Stimulated activated CD8-positive, alpha-beta memory T cell treated with anti-CD3 and anti-CD28 coated beads, Interleukin-7, amount 100 ng/mL, for 1 hour (primary cell): Measurements from ENCODE around the gene FAM181B.
"Not testable (repeated sequence)": the region's sequence is repeated elsewhere in the genome, so short reads cannot be mapped to it uniquely, and the experiment has no call there.

Source experiments
- DNase-seq, 2 donors: peaks; one replicate each; pipeline ENCODE4 v3.0.0-alpha.2; 2020; ENCODE audit warnings: low read depth in 2 of 2

FAM181B gene

DNA sequence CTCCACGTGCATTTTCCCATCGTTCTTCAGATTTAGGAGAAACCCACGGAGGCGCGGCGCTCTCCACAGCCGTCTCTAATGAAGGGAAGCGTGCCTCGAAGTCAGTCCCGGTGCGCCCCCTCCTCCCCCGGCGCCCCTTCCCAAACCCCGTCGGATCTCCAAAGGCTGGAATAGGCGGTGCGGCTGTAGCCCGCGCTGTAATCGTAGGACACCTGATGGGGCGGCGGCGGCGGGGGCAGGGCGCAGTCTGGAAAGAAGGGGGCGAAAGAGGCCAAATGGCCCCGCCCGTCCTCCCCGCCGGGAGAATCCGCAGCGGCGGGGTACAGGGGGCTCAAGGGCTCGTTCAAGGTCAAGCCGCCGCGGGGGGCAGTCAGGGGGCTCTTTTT, 1.3 kb downstream of the FAM181B start:
- no peak for DNase-seq

DNA sequence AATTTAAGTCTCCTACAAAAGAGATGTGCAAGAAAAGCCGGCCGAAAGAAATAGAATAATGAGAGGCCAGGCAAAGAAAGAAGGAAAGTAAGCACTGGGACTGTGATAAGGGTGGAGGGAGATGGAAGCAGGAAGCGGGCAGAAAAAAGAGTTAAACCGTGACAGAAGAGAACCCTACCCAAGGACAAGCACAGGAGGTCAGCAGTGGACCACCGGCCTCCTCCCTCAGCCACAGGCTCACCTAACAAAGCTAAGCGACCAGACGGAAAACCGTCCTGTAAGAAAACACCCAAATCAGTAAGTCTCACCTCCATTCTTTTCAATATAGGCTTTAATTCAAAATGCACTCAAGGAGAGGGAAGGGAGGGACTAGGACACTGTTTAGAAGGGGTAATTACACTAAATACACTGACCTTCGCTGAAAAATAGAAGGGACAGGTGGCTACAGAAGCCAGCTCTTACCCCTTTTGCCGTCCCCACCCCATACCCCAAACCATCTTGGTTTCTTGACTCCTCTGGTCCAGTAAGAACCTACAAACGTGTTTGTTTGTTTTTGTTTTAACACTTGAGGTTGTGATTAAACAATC, 1.9 kb downstream of the FAM181B start:
- DNase-seq: no peak

DNA sequence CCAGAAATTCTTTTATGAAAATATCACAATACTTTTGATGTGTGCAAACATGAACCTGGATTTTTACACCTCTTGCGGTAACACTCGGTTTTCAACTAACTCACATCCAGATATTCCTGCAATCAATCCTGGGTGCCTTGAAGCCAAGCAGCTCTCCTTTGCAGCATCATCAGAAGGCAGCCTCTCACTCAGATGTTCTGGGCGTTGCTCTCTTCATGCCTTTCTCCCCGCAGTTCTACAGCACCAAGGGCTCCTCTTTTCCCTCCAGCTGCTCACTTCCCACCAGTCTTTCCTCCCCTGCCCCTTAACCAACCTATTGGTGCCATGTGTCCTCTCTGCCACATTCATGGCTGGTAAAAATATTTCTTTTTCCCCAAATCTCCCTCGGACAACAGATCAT, 2.9 kb downstream of the FAM181B start:
- DNase-seq: no peak

DNA sequence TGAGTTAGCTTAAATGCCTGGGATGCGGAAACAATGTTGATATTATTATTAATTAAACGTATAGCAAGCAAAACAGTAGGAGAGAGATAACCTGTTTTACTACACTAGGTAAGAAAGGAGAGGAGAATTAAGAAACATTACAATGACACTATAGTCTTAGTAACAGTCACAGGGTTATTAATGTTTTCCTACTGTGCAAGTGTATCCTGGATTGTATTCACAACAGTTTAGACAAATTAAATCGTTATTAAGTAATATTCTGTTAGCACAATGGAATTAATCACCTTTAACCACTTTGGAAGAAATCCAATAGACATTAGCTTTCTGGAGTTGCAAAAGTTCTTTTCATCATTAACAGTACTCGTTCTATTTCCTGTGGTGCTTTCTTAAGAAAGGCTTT, 3.4 kb downstream of the FAM181B start:
- no peak for DNase-seq

DNA sequence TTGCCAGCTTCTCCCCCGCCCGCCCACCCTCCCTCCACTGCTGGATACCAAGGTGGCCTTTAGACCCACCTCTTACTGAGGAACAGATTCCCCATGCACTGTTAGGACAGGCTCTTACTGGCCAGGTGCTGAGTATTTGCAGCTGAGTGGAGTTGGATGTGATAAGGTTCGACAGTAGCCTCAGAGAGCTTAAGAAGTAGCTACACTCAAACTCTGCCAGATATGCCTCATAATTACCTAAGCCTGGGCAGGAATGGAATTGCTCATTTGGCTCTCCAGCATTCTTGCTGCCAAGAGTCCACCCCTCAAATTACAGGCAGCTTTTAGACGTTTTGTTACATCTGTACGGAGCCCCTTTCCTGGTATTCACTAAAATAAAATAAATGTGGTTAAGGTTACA, 9.6 kb downstream of the FAM181B start:
- no peak for DNase-seq

DNA sequence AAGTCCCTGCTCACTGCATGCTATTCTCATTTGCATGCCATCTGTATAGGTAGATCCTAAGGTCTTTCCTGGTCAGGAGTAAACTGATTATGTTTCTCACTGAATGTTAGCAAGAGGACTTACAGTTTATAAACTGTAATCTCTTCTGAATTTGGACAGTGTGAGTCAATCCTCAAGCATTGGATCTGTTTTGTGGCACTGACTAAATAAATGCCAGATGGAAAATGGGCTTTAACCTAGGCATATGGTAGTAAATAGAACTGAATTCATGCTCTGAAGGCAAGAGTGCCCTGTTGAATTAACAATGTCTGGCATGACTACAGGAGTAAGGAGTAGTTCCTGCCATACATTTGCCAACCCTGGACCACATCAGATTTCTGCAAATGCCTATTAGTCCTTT, 11.4 kb downstream of the FAM181B start:
- no peak for DNase-seq

DNA sequence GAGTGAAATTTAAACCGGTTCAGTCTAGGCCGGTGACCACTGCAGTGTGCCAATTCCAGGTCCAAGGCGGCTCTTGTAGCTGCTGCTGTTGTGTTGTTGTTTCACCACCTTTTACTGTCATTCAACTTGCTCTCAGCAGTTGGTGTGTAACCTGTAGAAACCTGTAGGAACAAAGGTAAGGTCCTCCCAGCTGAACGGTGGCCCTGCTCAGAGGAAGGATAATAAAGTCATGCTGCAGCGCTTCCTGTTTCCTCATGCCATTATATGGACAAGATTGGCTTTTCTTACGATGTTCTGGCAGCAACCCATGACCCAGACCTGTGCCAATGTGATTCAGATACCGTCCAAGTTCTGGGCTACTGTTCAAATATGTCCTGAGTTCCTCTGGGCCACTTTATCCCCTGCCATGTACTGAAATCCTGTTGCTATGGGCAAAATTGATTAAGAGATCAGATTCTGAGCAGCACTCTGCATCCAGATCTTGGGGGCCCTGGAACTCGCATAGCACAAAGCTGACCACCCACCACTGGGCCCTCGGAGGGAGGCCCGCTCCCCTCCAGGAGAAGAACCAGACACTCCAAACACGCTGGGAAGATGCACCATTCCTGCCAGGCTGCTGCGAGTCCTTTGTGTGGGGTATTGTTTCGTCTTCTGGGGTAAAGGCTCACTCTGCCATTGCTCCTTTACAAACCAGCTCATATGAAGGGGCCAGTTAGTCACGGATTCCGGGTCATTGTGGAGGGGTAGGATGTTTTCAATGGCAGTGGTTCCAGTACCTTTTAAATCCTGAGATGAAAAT, 13.2 kb downstream of the FAM181B start:
- DNase-seq: no peak

DNA sequence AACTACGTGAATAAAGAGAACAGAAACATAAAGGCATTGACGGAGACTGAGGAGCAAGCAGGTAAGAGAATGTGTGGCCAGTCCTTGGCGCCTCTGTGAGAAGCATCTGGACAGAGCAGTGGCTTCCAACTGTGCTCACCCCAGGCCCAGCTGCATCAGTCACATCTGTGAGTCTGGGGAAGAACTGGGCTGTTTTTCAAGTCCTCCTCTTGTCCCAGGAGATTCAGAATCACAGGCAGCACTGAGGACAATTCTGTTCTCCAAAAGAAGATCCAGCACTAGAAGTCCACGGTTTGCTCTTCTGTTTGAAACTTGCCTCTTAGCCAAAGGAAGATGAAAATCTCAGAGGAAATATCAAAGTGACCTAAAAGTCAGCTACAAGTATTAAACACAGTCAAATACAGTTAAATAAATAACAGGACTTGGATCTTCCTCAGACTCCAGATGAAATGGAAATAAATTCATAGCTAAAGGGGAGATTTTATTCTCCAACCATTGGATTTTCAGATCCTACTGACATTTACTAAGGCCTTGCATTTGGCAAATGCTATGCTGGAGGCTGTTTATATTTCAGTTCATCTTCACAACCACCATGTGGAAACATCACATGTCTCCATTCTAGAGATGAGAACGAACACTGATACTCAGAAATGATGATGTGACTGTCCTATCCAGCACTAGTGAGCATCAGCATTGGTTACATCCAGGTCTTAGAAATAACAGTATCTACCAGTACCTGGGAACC, 14.1 kb downstream of the FAM181B start:
- DNase-seq: no peak

DNA sequence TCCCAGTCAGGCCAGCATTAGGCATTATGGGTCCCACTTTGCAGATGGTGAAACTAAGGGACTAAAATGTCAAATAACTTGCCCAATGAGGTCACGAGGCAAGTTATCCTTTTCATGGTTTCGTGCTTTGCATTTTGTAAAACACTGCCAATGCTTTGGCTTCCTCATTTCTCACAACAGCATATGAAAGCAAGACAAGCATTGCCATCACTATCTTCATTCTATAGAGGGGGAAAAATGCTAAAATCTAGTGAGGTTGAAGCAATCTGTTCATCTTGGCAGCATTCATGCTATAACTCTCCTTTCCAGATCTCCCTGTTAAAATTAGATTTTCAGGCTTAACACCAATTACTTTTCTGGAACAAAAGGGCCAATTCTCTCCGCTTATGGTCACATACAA, 14.8 kb downstream of the FAM181B start:
- no peak for DNase-seq

DNA sequence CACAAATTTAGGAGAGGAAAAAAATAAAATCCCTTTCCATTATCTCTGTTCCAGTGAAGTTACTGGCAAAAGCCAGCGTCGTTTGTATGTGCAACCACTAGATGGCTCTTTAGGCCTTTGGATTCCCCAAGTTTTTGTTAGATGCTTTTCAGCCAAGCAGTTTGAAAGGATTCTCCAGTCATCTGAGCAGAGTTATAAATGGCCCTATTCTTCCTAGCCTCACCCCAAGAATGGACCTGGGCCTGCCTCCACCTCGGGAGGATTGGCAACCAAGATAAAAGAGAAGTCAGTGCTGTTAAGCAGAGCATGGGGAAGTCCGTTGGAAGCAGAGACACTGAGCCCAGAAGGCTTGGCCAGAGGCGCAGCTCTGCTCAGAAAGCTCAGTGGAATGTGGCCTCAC, 15.4 kb downstream of the FAM181B start:
- no peak for DNase-seq

DNA sequence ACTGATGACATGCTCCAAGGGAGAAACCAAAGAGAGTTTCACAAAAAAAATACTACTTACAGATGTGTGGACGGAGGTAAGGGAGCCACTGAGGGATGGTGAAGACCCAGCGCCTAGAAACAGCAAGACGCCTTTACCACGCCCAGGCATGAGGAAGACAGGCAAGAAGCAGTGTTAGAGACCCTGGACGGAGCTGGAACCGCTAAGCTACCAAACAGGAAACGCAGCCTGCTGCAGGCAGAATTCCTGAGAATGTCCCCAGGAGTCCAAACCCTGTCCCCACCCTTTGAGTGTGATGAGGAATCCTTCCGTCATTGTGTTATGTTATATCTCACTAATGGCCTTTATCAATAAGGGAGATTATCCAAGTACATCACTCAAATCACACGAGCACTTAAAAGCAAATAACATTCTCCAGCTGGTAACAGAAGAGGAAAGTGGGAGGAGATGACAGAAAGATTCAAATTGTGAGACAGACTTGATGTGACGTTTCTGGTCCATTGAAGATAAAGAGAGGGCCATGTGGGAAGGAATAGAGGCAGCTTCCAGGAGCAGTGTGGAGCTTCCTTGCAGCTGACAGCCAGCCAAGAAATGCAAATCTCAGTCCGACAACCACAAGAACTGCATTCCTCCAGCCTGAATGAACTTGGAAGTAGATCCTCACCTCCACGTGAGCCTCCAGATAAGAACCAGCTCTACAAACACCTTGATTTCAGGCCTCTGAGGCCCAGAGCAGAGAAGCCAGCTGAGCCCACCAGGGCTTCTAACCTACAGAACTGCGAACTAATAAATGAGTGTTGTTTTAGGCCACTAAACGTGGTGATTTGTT, 19.1 kb downstream of the FAM181B start:
- DNase-seq: no peak

DNA sequence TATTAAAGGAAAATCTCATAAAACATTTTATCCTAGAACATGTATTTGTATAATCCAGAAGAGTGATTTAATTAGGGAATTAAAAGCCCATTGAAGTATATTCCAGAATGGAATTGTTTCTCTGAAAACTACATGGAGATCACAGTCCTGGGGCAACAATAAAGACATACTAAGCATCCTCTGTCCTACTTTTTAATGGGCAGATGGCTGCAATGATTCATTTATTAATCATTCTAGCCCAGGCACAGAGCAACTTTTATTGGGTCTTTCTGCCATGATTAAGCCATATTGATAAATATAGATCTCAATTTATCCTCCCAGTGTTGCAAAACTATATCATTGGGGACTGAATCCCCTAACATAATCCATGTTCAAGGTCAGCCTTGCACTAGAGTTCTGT, 22.0 kb downstream of the FAM181B start:
- DNase-seq: no peak

DNA sequence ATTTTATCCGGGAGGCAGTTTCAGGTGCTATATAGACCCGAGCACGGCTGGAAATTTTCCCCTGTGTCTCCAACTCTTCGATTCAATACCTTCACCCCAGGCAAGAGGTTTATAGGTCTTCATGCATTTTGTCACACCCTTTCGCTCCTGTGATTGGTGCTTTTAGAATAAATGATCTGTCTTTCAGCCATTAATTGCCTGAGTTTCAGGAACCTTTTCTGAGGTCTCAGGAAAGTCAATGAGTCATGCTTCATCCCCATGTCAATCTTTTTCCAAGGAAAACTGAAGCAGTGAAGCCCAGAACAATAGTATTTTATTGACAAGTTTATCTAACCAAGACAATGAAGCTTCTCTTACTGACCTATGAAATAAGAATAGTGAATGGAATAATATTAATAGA, 29.9 kb downstream of the FAM181B start:
- no peak for DNase-seq

DNA sequence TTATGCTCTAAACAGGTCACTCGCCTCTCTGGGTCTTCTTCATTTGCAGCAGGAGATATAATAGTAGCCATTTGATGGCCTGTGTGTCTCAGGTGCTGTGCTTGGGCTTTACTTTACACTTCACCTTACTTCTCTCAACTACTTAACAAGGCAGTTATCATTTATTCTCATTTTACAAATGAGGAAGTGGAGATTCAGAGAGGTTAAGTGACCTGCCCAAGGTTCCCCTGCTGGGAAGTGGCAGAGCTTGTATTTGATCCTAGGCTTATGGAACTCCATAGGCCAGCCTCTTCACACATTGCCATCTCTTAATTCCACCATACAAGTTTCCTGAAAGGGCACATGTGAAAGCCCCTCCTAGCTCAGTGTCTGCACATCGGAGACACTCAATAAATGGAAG, 30.4 kb downstream of the FAM181B start:
- DNase-seq: no peak

DNA sequence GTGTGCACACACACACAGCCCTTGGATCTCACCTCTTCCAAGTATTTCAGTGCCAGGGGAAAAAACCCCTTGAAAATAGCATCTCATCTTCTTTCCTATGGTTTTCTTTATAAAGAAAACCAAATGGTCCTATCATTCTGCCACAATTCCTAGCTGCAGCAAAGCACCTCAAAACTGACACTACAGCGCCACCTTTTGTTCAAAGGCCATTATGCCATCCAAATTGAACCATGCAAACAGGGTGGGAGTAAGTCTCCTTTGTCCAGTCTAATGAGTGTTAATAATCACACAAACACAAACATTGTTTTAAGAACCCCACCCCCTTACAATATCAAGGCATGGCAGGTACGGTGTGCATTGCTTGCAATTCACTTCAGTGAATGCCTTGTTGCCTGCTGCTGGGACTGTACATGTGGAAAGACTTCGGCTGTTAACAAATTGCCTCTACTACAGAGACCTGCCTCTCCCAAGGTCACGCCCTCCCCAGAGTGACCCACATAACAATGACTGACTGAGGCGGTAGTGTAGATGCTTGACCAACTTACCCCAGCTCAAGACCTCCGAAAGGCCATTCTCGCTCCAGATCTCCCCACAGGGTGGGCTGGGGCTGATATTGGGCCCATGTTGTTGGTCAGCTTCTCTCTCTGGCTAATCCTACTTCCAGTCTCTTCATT, 31.7 kb downstream of the FAM181B start:
- no peak for DNase-seq

DNA sequence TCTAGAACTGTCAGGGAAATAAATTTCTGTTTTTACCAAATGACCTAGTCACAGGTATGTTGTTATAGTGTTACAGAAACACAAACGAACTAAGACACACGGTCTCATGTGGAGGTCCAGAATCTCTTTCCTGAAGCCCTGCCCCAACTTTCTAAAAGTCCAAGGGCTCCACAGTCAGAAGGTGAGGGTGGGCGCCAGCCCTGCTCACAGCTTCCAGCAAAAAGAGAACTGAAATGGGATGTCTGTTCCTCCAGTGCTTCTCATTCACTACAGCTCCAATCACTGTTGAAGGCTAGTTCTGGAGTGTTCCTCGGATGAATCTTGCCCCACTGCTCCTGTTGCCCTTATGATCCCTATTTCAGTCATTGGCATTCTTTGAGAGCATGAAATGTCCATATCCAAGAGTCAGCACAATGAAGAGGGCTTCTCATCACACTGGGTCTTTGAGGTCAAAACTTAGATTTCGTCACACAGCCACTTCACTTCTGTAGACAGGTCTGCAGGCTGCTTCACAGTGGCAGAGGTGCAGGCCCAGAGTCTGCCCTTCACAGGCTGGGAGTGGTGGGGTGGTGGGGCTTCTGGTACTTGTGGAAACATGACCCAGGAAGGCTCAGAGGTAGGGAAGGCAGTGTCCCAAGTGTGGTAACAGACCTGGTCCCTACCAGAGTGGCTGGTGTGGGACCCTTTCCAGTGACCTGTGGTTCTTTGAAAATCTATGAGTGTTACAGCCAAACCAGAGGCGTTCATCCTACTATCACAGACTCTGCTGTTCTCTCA, 34.9 kb downstream of the FAM181B start:
- no peak for DNase-seq

DNA sequence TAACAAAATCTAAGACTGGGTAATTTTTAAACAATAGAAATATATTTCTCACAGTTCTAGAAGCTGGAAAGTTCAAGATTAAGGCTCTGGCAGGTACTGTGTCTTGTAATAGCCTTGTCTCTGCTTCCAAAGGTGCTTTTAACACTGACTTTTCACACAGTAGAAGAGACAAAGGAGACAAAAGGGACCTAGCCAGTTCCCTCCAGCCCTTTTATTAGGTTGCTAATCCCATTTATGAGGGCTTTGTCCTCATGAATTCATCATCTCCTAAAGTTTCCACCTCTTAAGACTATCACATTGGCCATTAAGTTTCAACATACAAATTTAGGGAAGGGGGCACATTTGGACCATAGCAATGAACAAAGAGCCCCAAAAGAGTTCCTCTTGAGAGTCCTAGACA, 40.7 kb downstream of the FAM181B start:
- DNase-seq: no peak

DNA sequence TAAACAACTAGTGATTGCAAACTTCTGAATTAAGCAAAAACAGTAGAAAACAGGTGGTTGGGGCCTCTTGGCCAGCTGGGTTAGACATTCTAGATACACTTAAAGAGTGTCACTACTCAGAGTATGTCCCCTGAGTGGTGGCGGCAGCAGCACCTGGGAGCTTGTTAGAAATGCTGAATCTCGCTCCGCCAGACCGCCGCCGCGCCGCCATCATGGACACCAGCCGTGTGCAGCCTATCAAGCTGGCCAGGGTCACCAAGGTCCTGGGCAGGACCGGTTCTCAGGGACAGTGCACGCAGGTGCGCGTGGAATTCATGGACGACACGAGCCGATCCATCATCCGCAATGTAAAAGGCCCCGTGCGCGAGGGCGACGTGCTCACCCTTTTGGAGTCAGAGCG, 44.3 kb downstream of the FAM181B start:
- DNase-seq: not testable (repeated sequence)

DNA sequence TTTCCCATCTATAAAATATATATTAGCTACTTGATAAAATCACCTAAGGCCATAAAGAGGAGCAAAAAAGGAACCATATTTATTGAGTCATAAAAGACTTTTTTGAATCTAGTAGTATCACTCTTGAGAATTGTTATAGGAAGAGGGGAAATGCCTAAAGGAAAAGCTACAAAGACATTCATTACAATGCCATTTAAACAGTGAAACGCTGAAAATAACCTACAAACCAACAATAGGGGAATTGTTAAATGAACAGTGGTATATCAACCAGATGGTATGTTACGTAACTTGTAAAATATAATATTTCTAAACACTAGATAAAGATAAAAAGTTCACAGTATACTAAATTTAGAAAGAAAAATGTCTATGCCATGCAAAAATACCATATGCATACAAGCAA, 47.5 kb downstream of the FAM181B start:
- DNase-seq: no peak

DNA sequence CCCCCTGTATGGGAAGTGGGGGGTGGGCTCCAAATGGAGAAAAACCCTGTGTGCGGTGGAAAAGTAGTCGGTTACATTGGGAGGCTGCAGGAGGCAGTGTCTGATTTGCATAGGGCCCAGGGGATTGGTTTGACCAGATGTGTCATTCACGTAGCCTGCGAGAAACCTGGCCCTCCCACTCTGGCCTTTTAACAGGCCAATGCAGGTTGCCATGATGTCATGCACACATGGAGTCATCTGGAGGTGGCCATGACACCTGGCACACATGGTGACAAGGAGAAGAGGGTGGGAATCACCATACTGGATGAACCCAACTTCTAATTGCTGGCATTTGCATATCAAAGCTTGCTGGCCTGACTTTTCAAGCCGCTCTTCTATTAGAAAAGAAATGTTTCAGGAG, 50.6 kb downstream of the FAM181B start:
- DNase-seq: no peak
